Prostate gland (tissue), 2 donors: ENCODE results near the gene PRG2. TPM values are rescaled to one million over a fixed set of nuclear protein-coding genes. Genes with fewer than 3 reads are reported as not detected.

Source experiments
- DNase-seq: peaks from one replicate; pipeline ENCODE4 v3.0.0-alpha.2; 2019; ENCODE audit warnings: low spot score
- H3K27ac ChIP-seq, 2 donors: fragments of 200-600 bp; sonication (generic); 2 replicates each; pipeline ENCODE4 v1.5.1; 2017 to 2019
- H3K27me3 ChIP-seq: fragments of 200-600 bp; sonication (generic); replicated peaks from 2 replicates; pipeline ENCODE4 v1.5.1; 2019; ENCODE audit not compliant: insufficient read depth
- H3K36me3 ChIP-seq, 2 donors: fragments of 200-600 bp; sonication (generic); 1 replicate in 1 of 2; 2 replicates in 1 of 2; pipeline versions ENCODE4 v1.5.1 to v1.8.1; 2017 to 2019
- H3K4me1 ChIP-seq: fragments of 200-600 bp; sonication (generic); replicated peaks from 2 replicates; pipeline ENCODE4 v1.5.1; 2019
- H3K4me3 ChIP-seq, 2 donors: fragments of 200-600 bp; sonication (generic); 2 replicates each; pipeline ENCODE4 v1.5.1; 2017 to 2019
- H3K9me3 ChIP-seq: fragments of 200-600 bp; sonication (generic); 2 replicates; pipeline ENCODE4 v1.5.1; 2017
- POLR2A ChIP-seq: fragments of 450-650 bp; IDR thresholded peaks from one replicate; pipeline ENCODE4 v1.6.1; 2016; ENCODE audit warnings: antibody characterized with exemption, mild to moderate bottlenecking
- POLR2AphosphoS5 ChIP-seq: sonication (generic); formaldehyde crosslinking; IDR thresholded peaks from one replicate; pipeline ENCODE4 v1.6.1; 2017; ENCODE audit warnings: antibody characterized with exemption
- WGBS: methylation state at CpG from one replicate; pipeline ENCODE4 v1.1.5; 2018; 5-methylcytosine and 5-hydroxymethylcytosine counted together
- intact Hi-C: fragments of 100-400 bp; cut with DNase I; formaldehyde crosslinking; loops from one replicate; pipeline ENCODE4 v1.14.2; 2022
- total RNA-seq, 2 donors: library from RNA; depleted of rRNA; stranded (reverse); fragments of >200 nt; gene quantifications; one replicate each; pipeline ENCODE4 v1.1.0, GENCODE V29; 2016
- TF ChIP-seq, protein P1 (sequence below), 4 experiments: fragments of 200-600 bp in 2 of 4; fragments of 450-650 bp in 2 of 4; sonication (generic) in 2 of 4; IDR thresholded peaks; 1 replicate in 3 of 4; 2 replicates in 1 of 4; pipeline ENCODE4 v1.5.1; 2016 to 2019; ENCODE audit warnings: antibody characterized with exemption in 4 of 4, mild to moderate bottlenecking in 2 of 4, moderate library complexity in 2 of 4

Gene PRG2
- total RNA-seq, 2 donors from 2014 or later = 0.36 TPM; not detected in 1

- H3K4me3 ChIP-seq = no peak overlapping the region
- TF ChIP-seq POLR2A (no peak), POLR2AphosphoS5 (no peak)
- TF ChIP-seq, protein P1, sequence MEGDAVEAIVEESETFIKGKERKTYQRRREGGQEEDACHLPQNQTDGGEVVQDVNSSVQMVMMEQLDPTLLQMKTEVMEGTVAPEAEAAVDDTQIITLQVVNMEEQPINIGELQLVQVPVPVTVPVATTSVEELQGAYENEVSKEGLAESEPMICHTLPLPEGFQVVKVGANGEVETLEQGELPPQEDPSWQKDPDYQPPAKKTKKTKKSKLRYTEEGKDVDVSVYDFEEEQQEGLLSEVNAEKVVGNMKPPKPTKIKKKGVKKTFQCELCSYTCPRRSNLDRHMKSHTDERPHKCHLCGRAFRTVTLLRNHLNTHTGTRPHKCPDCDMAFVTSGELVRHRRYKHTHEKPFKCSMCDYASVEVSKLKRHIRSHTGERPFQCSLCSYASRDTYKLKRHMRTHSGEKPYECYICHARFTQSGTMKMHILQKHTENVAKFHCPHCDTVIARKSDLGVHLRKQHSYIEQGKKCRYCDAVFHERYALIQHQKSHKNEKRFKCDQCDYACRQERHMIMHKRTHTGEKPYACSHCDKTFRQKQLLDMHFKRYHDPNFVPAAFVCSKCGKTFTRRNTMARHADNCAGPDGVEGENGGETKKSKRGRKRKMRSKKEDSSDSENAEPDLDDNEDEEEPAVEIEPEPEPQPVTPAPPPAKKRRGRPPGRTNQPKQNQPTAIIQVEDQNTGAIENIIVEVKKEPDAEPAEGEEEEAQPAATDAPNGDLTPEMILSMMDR (IDR thresholded peaks at IDR 0.05) = peak; percentile 71 to 82 (median 80)
- intact Hi-C loops = loop anchor here (5.0 to 10.0 kb wide), 2 partner anchors 108 to 175 kb away; no protein-coding TSS in a partner anchor
- H3K27ac ChIP-seq = no peak overlapping the region
- 23% methylated on average over 31 of the region's 31 CpGs for WGBS
- no peaks in the 10 kb centered on the region for H3K4me1 ChIP-seq
- peak; percentile 23 for DNase-seq
- no peaks in the 10 kb centered on the region for H3K27me3 ChIP-seq
- H3K36me3 ChIP-seq = no peaks in the 10 kb centered on the region
- no peaks in the 10 kb centered on the region for H3K9me3 ChIP-seq
These were observed 40.8 kb downstream of the PRG2 start for GRCh38 chr11:57349491-57350274.

DNA sequence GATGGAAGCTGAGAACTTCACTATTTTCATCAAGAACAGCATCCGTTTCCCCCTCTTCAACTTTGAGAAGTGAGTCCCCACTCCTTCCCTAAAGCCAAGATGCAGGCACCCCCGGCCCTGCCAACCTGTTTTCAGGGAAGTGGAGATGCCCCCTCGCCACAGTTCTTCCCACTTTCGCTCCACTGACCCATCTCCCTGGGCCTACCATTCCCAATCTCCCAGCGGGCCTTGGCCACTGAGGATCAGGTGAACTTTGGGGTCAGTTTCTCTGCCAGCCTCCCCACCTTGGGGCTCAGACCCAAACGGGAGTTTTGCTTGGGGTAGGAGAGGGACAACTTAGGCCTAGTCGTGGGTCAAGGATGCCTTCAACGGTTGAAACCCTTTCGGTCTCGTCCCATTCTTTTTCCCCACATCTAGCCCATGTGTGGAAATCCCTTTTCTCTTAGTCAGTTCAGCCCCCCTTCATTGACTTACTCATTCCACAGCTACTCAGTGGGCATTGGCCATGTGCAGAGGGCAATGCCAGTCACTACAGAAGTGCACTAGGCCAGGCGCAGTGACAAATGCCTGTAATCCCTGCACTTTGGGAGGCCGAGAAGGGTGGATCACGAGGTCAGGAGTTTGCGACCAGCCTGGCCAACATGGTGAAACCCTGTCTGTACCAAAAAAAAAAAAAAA, 41.7 kb downstream of the PRG2 start:
- intact Hi-C loops = loop anchor here (5.0 to 10.0 kb wide), 2 partner anchors 109 to 176 kb away; no protein-coding TSS in a partner anchor
- Histone ChIP-seq H3K4me1 (no peaks in the 10 kb centered on the region), H3K9me3 (no peaks in the 10 kb centered on the region), H3K27me3 (no peaks in the 10 kb centered on the region), H3K4me3 (no peak overlapping the region), H3K27ac (no peak overlapping the region), H3K36me3 (no peaks in the 10 kb centered on the region)
- no peak for DNase-seq
- no peak for TF ChIP-seq POLR2A
- TF ChIP-seq POLR2AphosphoS5 = no peak
- TF ChIP-seq, protein P1 (IDR thresholded peaks at IDR 0.05) = no peak
- 92% methylated on average over 14 of the region's 14 CpGs for WGBS

GRCh38 chr11:57348052-57348451, 42.4 kb downstream of the PRG2 start:
- TF ChIP-seq POLR2AphosphoS5 = no peak
- no peak for TF ChIP-seq POLR2A
- TF ChIP-seq, protein P1 (IDR thresholded peaks at IDR 0.05) = no peak
- Histone ChIP-seq H3K9me3 (no peaks in the 10 kb centered on the region), H3K27ac (no peak overlapping the region), H3K4me1 (no peaks in the 10 kb centered on the region), H3K4me3 (no peak overlapping the region), H3K27me3 (no peaks in the 10 kb centered on the region), H3K36me3 (no peaks in the 10 kb centered on the region)
- WGBS = 67% methylated on average over 7 of the region's 7 CpGs
- intact Hi-C loops = loop anchor here (5.0 to 10.0 kb wide), 2 partner anchors 109 to 177 kb away; no protein-coding TSS in a partner anchor
- DNase-seq = no peak

- 86% methylated on average over 9 of the region's 9 CpGs for WGBS
These were observed 43.1 kb downstream of the PRG2 start for GRCh38 chr11:57347336-57347735.

More at GRCh38 chr11:57347336-57347735, 43.1 kb downstream of the PRG2 start:
- DNase-seq = no peak
- Histone ChIP-seq H3K27ac (no peak overlapping the region), H3K9me3 (no peaks in the 10 kb centered on the region), H3K36me3 (no peaks in the 10 kb centered on the region), H3K4me3 (no peak overlapping the region), H3K4me1 (no peaks in the 10 kb centered on the region), H3K27me3 (no peaks in the 10 kb centered on the region)
- intact Hi-C loops = loop anchor here (5.0 to 10.0 kb wide), 2 partner anchors 110 to 177 kb away; no protein-coding TSS in a partner anchor
- no peak for TF ChIP-seq POLR2AphosphoS5
- TF ChIP-seq, protein P1 (IDR thresholded peaks at IDR 0.05) = no peak
- no peak for TF ChIP-seq POLR2A
